Testis (tissue), 5 donors: ENCODE results near the gene WNT4. TPM values are rescaled to one million over a fixed set of nuclear protein-coding genes. Genes with fewer than 3 reads are reported as not detected.
A peak's percentile ranks its signal among the peaks of the same experiment; 100 is the strongest.

Experiments
- DNase-seq: peaks from one replicate; pipeline ENCODE4 v3.0.0-alpha.2; 2019
- H3K27ac ChIP-seq, 2 donors: fragments of 200-600 bp; sonication (generic); one replicate each; pipeline ENCODE4 v1.5.1; 2019
- H3K27me3 ChIP-seq: fragments of 200-600 bp; sonication (generic); one replicate; pipeline ENCODE4 v1.5.1; 2019
- H3K36me3 ChIP-seq: fragments of 200-600 bp; sonication (generic); one replicate; pipeline ENCODE4 v1.5.1; 2017; ENCODE audit warnings: low read depth; ENCODE audit errors: missing control alignments
- H3K4me1 ChIP-seq: fragments of 200-600 bp; sonication (generic); one replicate; pipeline ENCODE4 v1.5.1; 2019
- H3K4me3 ChIP-seq, 2 donors: fragments of 200-600 bp; sonication (generic); one replicate each; pipeline ENCODE4 v1.5.1; 2017 to 2019
- H3K9me3 ChIP-seq: fragments of 200-600 bp; sonication (generic); one replicate; pipeline ENCODE4 v1.5.1; 2017
- CTCF ChIP-seq, 3 experiments: fragments of 450-650 bp in 2 of 3; fragments of 200-600 bp in 1 of 3; sonication (generic) in 1 of 3; IDR thresholded peaks; one replicate each; pipeline ENCODE4 v1.5.1; 2016 to 2019; ENCODE audit warnings: antibody characterized with exemption in 3 of 3, mild to moderate bottlenecking in 2 of 3, moderate library complexity in 1 of 3
- POLR2A ChIP-seq: fragments of 450-650 bp; IDR thresholded peaks from one replicate; pipeline ENCODE4 v1.6.1; 2017; ENCODE audit warnings: antibody characterized with exemption, mild to moderate bottlenecking, moderate library complexity
- WGBS, 2 donors: methylation state at CpG; one replicate each; pipeline ENCODE4 v1.1.5; 2018; 5-methylcytosine and 5-hydroxymethylcytosine counted together
- intact Hi-C: fragments of 100-400 bp; cut with DNase I; formaldehyde crosslinking; loops from one replicate; pipeline ENCODE4 v1.15.1; 2023; ENCODE audit warnings: low total_unique reads
- long read RNA-seq, 2 donors: transcript quantifications; one replicate each; lab custom pipeline, GENCODE V29; 2026
- polyA plus RNA-seq: library from polyadenylated mRNA; stranded (reverse); fragments of 350-450 nt; fragmentation: Illumina TruSeq; extraction: RNeasy Lipid Tissue Mini Kit (QIAGEN cat#74804); gene quantifications from one replicate; pipeline ENCODE4 v1.2.3, GENCODE V29; 2014; ENCODE audit warnings: low read depth, low replicate concordance; ENCODE audit not compliant: insufficient read depth
- total RNA-seq, 2 donors: library from RNA; depleted of rRNA; stranded (reverse); fragments of >200 nt; gene quantifications; one replicate each; pipeline ENCODE4 v1.2.3, GENCODE V29; 2016

WNT4 gene
- total RNA-seq (under 1 TPM; 0.55 to 0.74 TPM), polyA plus RNA-seq (3.2 TPM)
- long read RNA-seq, donor 1, transcript WNT4-201 (5 exons, 3,845 nt) = major isoform, 14 of 14 reads
- long read RNA-seq, donor 1, partial matches to known transcripts = 0 of 14 reads
- long read RNA-seq, donor 1, other reads (novel, unspliced or antisense) = 0 of 14 reads
- long read RNA-seq, donor 2, partial matches to known transcripts = 0 of 4 reads
- long read RNA-seq, donor 2, other reads (novel, unspliced or antisense) = 0 of 4 reads

DNA sequence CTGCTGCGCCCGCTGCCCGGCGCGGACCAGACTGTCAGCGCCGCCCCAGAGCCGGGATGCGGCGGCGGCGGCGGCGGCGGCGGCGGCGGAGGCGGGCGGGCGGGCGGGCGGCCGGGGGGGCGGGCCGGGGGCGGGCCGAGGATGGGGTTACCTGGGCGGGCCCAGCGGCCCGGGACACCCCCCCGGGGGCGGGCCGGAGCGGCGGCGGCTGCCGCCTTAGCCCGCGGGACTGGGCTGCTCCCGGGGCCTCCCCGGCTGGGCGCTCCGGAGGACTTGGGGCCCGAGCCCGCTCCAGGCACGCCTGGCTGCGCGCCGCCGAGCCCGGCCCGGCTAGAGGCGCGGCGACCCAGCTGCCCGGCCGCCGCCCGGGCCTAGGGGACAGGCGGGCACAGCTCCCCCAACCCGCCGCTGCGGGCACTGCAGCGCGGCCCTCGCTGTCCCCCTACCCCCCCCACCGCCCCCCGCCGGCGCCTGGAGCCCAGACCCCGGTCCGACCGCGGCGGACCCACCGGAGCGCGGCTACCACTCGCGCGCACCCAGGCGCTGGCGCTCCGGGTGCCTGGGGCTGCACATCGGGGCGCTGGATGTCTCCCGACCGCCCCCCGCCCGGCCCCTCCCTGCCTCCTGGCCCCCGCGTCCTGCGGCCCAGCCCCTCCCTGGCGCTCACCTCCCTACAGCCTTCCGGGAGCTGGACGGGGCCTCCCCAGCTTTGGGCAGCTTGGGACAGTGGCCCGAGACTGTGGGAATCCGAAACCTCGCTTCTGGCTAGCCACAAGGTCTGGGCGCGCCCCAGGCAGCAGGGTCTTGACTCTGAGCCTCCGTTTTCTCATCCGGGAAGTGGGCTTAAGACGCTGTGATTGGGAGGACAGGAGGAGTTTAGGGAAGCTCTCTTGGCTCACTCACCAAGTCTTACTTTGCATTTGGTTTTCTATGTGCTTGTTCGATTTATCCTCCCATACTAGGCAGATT, at the start of gene WNT4:
TSS of gene WNT4 (minus strand) at position 33 of the 969 bp plus-strand sequence. CDS start 175 bp downstream, outside the sequence.
- Histone ChIP-seq H3K4me3 (peak within 1 kb of the TSS; percentile 46 to 58), H3K27ac (no peak within 1 kb of the TSS), H3K4me1 (no peaks in the 10 kb centered on the region), H3K9me3 (no peaks in the 10 kb centered on the region), H3K36me3 (no peaks in the 10 kb centered on the region), H3K27me3 (no peaks in the 10 kb centered on the region)
- peak in 1 of 3 experiments; percentile 14 for TF ChIP-seq CTCF (IDR thresholded peaks at IDR 0.05)
- no peak for TF ChIP-seq POLR2A
- intact Hi-C loops = no loop called here
- no peak for DNase-seq
- 7 to 18% methylated on average over 8 to 29 of the region's 106 CpGs for WGBS, 2 donors

GRCh38 chr1:22190731-22191130, 47.8 kb upstream of the WNT4 start:
- Histone ChIP-seq H3K27me3 (no peaks in the 10 kb centered on the region), H3K9me3 (no peaks in the 10 kb centered on the region), H3K4me1 (no peaks in the 10 kb centered on the region), H3K4me3 (no peak overlapping the region), H3K36me3 (no peaks in the 10 kb centered on the region), H3K27ac (no peak overlapping the region)
- no peak for TF ChIP-seq CTCF (IDR thresholded peaks at IDR 0.05)
- TF ChIP-seq POLR2A = no peak
- 94 to 98% methylated on average over 3 of the region's 3 CpGs for WGBS, 2 donors
- DNase-seq = no peak
- intact Hi-C loops = no loop called here

DNA sequence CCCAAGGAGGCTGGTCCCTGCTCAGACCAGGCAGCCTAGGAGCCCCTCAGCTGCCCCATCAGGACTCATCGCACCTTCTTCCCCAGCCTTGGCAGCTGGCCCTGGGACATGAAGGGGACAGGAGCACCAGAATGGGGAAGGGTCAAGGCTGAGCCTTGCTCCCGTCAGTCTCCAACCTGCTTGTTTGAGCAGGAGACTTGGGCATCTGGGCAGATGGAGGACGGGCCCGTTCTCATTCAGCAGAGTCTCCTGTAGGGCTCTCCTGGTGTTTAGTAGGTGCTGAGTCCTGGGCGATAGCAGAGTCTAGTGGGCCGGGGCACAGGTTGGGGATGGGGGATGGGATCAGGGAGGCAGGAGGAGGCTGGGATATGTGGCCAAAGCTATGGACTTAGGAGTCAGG, 47.4 kb upstream of the WNT4 start:
- TF ChIP-seq CTCF (IDR thresholded peaks at IDR 0.05) (no peak), POLR2A (no peak)
- Histone ChIP-seq H3K36me3 (no peaks in the 10 kb centered on the region), H3K4me1 (no peaks in the 10 kb centered on the region), H3K27ac (no peak overlapping the region), H3K27me3 (no peaks in the 10 kb centered on the region), H3K4me3 (no peak overlapping the region), H3K9me3 (no peaks in the 10 kb centered on the region)
- WGBS, 2 donors = 92 to 99% methylated on average over 6 of the region's 6 CpGs
- no peak for DNase-seq
- intact Hi-C loops = no loop called here

DNA sequence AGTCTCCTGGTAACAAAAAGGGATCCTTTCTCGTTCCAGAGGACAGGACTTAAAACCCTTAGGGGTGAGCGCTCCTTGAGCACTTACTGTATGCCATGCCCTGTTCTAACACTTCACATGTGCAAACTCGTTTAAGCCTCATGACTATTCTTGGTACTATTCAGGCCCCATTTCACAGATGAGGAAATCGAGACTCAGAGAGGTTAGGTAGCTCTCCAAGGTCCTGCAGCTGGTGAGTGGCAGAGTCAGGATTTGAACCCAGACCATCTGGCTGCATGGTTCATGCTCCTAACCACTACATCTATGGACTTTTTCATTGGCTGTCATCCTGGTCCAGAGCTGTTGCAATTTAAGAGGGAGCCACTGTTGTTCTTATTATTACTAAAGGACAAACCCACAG, 46.7 kb upstream of the WNT4 start:
- Histone ChIP-seq H3K27me3 (no peaks in the 10 kb centered on the region), H3K4me3 (no peak overlapping the region), H3K36me3 (no peaks in the 10 kb centered on the region), H3K4me1 (no peaks in the 10 kb centered on the region), H3K9me3 (no peaks in the 10 kb centered on the region), H3K27ac (no peak overlapping the region)
- TF ChIP-seq POLR2A = no peak
- no peak for TF ChIP-seq CTCF (IDR thresholded peaks at IDR 0.05)
- intact Hi-C loops = no loop called here
- 75 to 90% methylated on average over 2 to 4 of the region's 4 CpGs for WGBS, 2 donors
- no peak for DNase-seq
